Stimulated activated CD4-positive, alpha-beta T cell treated with anti-CD3 and anti-CD28 coated beads, Interleukin-12 subunit alpha, Interleukin-12 subunit beta, amount 100 ng/mL, for 4 hours (primary cell): ENCODE data around the gene ECHDC1.
A peak's percentile ranks its signal among the peaks of the same experiment; 100 is the strongest.

Experiments used
- DNase-seq: peaks from one replicate; pipeline ENCODE4 v3.0.0-alpha.2; 2020

ECHDC1 gene

GRCh38 chr6:127279815-127280214, 63.6 kb downstream of the ECHDC1 start:
- DNase-seq, result no peak

GRCh38 chr6:127277878-127278843, 65.2 kb downstream of the ECHDC1 start:
- no peak for DNase-seq

- DNase-seq, result no peak
Observed at GRCh38 chr6:127276331-127276730, 67.1 kb downstream of the ECHDC1 start.

GRCh38 chr6:127273499-127273898, 69.9 kb downstream of the ECHDC1 start:
- no peak for DNase-seq

- DNase-seq, result no peak
Observed at GRCh38 chr6:127272576-127272975, 70.8 kb downstream of the ECHDC1 start.

- DNase-seq, result no peak
Observed at GRCh38 chr6:127267646-127268625, 75.5 kb downstream of the ECHDC1 start.

GRCh38 chr6:127266892-127267645, 76.3 kb downstream of the ECHDC1 start:
- DNase-seq, result peak; percentile 49

GRCh38 chr6:127266178-127266891, 77.1 kb downstream of the ECHDC1 start, which contains the start of gene RNF146:
Gene RNF146 (plus strand): TSS chr6:127266864. CDS start chr6:127280339, 13,475 bp downstream.
- peak; percentile 66 for DNase-seq

- no peak for DNase-seq
Observed at GRCh38 chr6:127263481-127263880, 79.9 kb downstream of the ECHDC1 start.

- no peak for DNase-seq
Observed at GRCh38 chr6:127262896-127263295, 80.5 kb downstream of the ECHDC1 start.

GRCh38 chr6:127255286-127255685, 88.1 kb downstream of the ECHDC1 start:
- DNase-seq, result no peak

GRCh38 chr6:127249621-127250020, 93.8 kb downstream of the ECHDC1 start:
- DNase-seq, result no peak

GRCh38 chr6:127247114-127248096, 96.0 kb downstream of the ECHDC1 start:
- no peak for DNase-seq

- no peak for DNase-seq
Observed at GRCh38 chr6:127243501-127243900, 99.9 kb downstream of the ECHDC1 start.
